T-helper 2 cell treated with Interferon-gamma antibody and Interleukin-4, amounts not matched to agents 5 μg/mL and 100 μg/mL, for 36 hours (primary cell): Measurements from ENCODE around the gene FOXL2.

ENCODE experiments used
- DNase-seq: peaks from one replicate; pipeline ENCODE4 v3.0.0; 2021; ENCODE audit warnings: low spot score
- H3K27ac Mint-ChIP-seq: one replicate; pipeline ENCODE4 v1.8.0; 2021; ENCODE audit warnings: mild to moderate bottlenecking, mixed read lengths
- H3K27me3 Mint-ChIP-seq: one replicate; pipeline ENCODE4 v1.8.0; 2021; ENCODE audit warnings: low read depth, mixed read lengths
- H3K36me3 Mint-ChIP-seq: one replicate; pipeline ENCODE4 v1.8.0; 2021; ENCODE audit warnings: low read depth, mixed read lengths
- H3K4me1 Mint-ChIP-seq: one replicate; pipeline ENCODE4 v1.8.0; 2021; ENCODE audit warnings: low read depth, mixed read lengths
- H3K4me3 Mint-ChIP-seq: one replicate; pipeline ENCODE4 v1.8.0; 2022; ENCODE audit warnings: mild to moderate bottlenecking, moderate library complexity, mixed read lengths
- H3K9me3 Mint-ChIP-seq: one replicate; pipeline ENCODE4 v1.8.0; 2021; ENCODE audit warnings: mixed read lengths

Gene FOXL2

GRCh38 chr3:138907539-138907938 lies 39.4 kb downstream of the FOXL2 start:
- no peaks in the 10 kb centered on the region for H3K9me3 Mint-ChIP-seq
- H3K4me3 Mint-ChIP-seq = no peak overlapping the region
- H3K27ac Mint-ChIP-seq = no peak overlapping the region
- H3K36me3 Mint-ChIP-seq = no peaks in the 10 kb centered on the region
- no peak for DNase-seq
- peaks cover 7% of the 10 kb centered on the region for H3K27me3 Mint-ChIP-seq
- no peaks in the 10 kb centered on the region for H3K4me1 Mint-ChIP-seq

GRCh38 chr3:138902171-138902570 lies 44.8 kb downstream of the FOXL2 start:
- H3K4me1 Mint-ChIP-seq = no peaks in the 10 kb centered on the region
- no peaks in the 10 kb centered on the region for H3K9me3 Mint-ChIP-seq
- no peaks in the 10 kb centered on the region for H3K36me3 Mint-ChIP-seq
- peaks cover 12% of the 10 kb centered on the region for H3K27me3 Mint-ChIP-seq
- no peak overlapping the region for H3K27ac Mint-ChIP-seq
- DNase-seq = no peak
- no peak overlapping the region for H3K4me3 Mint-ChIP-seq

- Mint-ChIP-seq H3K9me3 (no peaks in the 10 kb centered on the region), H3K4me1 (no peaks in the 10 kb centered on the region), H3K4me3 (no peak overlapping the region), H3K36me3 (no peaks in the 10 kb centered on the region), H3K27me3 (peaks cover 12% of the 10 kb centered on the region), H3K27ac (no peak overlapping the region)
- no peak for DNase-seq
Observed at GRCh38 chr3:138901567-138901966, 45.4 kb downstream of the FOXL2 start.

- Mint-ChIP-seq H3K36me3 (no peaks in the 10 kb centered on the region), H3K4me3 (no peak overlapping the region), H3K9me3 (no peaks in the 10 kb centered on the region), H3K27ac (no peak overlapping the region), H3K4me1 (no peaks in the 10 kb centered on the region), H3K27me3 (peaks cover 9% of the 10 kb centered on the region)
- DNase-seq = no peak
Observed at GRCh38 chr3:138899351-138899991, 47.5 kb downstream of the FOXL2 start.

GRCh38 chr3:138898708-138899107 lies 48.2 kb downstream of the FOXL2 start:
- no peaks in the 10 kb centered on the region for H3K4me1 Mint-ChIP-seq
- H3K4me3 Mint-ChIP-seq = no peak overlapping the region
- H3K9me3 Mint-ChIP-seq = no peaks in the 10 kb centered on the region
- no peaks in the 10 kb centered on the region for H3K36me3 Mint-ChIP-seq
- no peak overlapping the region for H3K27ac Mint-ChIP-seq
- peaks cover 9% of the 10 kb centered on the region for H3K27me3 Mint-ChIP-seq
- no peak for DNase-seq

GRCh38 chr3:138898301-138898700 lies 48.6 kb downstream of the FOXL2 start:
- Mint-ChIP-seq H3K9me3 (no peaks in the 10 kb centered on the region), H3K4me1 (no peaks in the 10 kb centered on the region), H3K4me3 (no peak overlapping the region), H3K27me3 (peaks cover 9% of the 10 kb centered on the region), H3K36me3 (no peaks in the 10 kb centered on the region), H3K27ac (no peak overlapping the region)
- DNase-seq = no peak
